Measurements from ENCODE around the gene KCNJ10.

DNA sequence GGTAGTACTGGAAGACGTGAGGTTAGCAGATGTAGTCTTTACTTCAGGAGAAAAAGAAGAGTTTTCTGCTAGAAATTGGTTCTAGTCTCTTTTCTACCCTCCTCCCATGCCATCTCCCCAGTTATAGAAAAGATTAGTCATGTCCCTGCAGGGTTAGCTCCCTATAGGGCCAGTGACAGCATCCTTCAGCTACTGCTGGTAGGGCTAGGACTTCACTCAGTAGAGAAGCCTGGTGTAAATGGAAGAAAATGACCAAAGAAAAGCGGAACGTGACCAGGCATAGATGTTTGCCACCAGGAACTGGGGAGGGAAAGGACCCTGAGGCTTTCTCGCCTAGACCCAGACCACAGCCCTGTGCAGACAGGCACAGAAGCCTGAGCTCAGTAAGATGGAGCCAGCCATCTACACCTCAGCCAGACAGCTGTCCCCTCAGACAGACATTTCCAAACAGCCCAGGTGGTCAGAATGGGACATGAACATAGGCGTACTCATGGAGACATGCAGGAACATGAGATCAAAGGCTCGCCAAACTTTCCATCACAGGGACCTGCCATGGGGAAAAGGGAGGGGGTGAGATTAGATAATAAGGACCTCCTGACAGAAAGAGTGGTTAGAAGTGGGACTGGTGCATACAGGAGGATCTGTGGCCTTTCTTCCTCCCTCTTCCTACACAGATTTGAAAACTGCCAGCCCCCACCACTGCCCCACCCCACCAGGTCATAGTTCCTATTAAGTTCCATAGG, 92.4 kb downstream of the KCNJ10 start:
- TF ChIP-seq, protein P1, sequence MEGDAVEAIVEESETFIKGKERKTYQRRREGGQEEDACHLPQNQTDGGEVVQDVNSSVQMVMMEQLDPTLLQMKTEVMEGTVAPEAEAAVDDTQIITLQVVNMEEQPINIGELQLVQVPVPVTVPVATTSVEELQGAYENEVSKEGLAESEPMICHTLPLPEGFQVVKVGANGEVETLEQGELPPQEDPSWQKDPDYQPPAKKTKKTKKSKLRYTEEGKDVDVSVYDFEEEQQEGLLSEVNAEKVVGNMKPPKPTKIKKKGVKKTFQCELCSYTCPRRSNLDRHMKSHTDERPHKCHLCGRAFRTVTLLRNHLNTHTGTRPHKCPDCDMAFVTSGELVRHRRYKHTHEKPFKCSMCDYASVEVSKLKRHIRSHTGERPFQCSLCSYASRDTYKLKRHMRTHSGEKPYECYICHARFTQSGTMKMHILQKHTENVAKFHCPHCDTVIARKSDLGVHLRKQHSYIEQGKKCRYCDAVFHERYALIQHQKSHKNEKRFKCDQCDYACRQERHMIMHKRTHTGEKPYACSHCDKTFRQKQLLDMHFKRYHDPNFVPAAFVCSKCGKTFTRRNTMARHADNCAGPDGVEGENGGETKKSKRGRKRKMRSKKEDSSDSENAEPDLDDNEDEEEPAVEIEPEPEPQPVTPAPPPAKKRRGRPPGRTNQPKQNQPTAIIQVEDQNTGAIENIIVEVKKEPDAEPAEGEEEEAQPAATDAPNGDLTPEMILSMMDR (IDR thresholded peaks at IDR 0.05), result no peak
- no peak for TF ChIP-seq ZFX (IDR thresholded peaks at IDR 0.05; ENCODE audit: borderline replicate concordance)

Data from 22Rv1 (cell line).